T-helper 2 cell (primary cell): Measurements from ENCODE around the gene WASHC3.

Experiments used
- DNase-seq, 5 experiments: peaks; one replicate each; pipeline versions ENCODE4 v3.0.0 to v3.0.0-alpha.2; 2012 to 2022

The WASHC3 gene

DNA sequence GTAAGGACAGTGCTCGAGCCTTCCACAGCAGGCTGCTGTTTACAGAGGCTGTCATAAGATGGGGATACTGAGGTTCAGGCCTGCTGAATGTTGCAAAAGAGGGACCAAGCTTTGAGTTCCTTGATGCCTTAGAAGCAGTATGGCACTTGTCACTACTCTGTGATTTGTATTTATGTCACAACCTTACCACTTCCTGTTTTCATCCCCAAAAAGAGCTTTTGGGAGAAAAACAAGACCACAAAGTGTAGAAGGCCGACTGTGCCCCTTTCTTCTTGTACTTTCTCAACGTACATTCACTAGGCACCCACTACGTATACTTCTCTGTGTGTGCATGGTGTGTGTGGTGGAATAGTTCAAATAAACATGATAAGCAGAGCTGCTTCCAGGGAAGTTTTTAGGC lies 94.3 kb downstream of the WASHC3 start:
- peak in 2 of 5 experiments; percentile 10 to 80 for DNase-seq

DNA sequence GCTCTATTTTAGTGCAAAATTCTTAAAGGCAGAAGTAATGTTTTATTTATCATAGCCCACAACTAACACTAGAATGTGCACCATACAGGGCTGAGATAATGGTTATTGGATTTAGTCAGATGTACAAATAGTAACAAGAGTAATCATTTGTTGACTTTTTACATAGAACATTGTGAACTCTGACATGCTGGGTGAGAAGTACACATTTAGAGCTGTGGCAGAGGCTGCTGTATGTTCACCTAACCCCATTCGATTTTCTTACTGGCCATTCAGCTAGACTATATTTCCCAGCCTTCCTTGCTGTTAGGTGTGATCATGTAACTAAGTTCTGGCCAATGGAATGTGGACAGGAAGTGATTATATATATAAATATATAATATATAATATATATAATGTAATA lies 95.3 kb downstream of the WASHC3 start:
- DNase-seq, result no peak

GRCh38 chr12:101963697-101964096 lies 98.1 kb downstream of the WASHC3 start:
- no peak for DNase-seq
